Stimulated activated CD8-positive, alpha-beta memory T cell treated with anti-CD3 and anti-CD28 coated beads, Interleukin-12 subunit alpha, Interleukin-12 subunit beta, amount 100 ng/mL, for 1 hour (primary cell): ENCODE results near the gene SARM1.
A peak's percentile ranks its signal among the peaks of the same experiment; 100 is the strongest.
"Not testable (repeated sequence)": the region's sequence is repeated elsewhere in the genome, so short reads cannot be mapped to it uniquely, and the experiment has no call there.

Experiments
- DNase-seq: peaks from one replicate; pipeline ENCODE4 v3.0.0-alpha.2; 2020; ENCODE audit warnings: low read depth

Gene SARM1

GRCh38 chr17:28371245-28372202 lies at the start of gene SARM1:
Gene SARM1 (plus strand): TSS chr17:28371694. CDS start chr17:28372033, 339 bp downstream.
- peak; percentile 62 for DNase-seq

DNA sequence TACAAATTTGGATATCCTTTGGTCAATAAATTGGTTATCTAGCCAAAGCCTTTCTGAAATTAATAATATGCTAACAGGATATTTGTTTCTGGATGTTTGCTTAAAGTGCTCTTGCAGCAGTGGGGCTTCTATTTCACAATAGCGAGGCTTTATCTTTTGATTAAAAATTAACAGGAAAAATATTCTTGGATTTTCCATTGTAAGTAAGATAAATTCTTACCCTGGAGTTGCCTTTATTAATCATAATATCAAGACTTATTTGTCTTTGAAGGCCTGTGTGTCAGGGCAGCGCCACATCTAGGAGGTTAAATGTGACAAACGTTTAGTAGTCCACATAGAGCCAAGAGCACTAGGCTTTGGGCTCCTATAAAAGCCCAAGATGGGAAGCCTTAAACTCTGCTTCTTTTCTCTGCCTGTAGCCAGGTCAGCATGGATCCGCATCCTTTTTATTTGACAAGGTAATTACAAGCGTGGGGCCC lies 47.2 kb upstream of the SARM1 start:
- no peak for DNase-seq

- DNase-seq: no peak
These were observed 46.7 kb upstream of the SARM1 start for GRCh38 chr17:28324781-28325180.

DNA sequence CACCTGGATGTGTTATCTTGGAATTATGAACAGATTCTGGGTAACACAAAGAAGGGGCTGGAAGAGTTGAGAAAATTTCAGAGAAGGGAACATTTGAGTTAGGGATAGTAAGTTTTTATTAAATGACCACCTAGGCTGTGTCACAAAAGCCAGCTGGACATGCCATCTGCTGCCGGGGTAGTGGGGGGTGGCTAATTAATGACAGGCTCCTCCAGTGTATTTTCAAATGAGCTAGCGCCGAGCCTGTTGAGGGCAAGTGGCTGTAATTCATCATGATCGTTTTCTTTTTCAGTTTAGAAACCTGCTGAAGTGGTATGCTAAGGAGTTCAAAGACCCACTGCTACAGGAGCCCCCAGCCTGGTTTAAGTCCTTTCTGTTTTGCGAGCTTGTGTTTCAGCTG lies 46.3 kb upstream of the SARM1 start:
- DNase-seq: no peak

DNA sequence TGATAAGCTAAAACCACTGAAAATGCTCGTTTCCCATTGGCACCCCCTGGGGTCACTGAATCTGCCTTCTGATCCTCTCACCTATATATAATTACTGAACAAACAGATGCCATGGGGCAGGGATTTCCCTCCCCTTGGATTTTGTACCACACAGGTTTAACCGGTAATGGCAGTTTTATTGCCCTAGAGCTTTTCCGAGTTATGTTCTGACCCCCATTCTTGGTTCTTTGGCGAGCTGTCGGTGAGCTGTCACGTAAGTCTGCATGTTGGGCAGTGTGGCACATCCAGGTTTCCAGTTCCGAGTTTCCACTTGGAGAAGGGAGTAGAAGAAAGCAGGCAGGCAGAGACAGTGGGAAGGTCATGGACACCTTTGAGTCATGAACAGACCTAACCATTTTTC lies 45.4 kb upstream of the SARM1 start:
- no peak for DNase-seq

GRCh38 chr17:28327031-28327607 lies 44.4 kb upstream of the SARM1 start:
- no peak for DNase-seq

DNA sequence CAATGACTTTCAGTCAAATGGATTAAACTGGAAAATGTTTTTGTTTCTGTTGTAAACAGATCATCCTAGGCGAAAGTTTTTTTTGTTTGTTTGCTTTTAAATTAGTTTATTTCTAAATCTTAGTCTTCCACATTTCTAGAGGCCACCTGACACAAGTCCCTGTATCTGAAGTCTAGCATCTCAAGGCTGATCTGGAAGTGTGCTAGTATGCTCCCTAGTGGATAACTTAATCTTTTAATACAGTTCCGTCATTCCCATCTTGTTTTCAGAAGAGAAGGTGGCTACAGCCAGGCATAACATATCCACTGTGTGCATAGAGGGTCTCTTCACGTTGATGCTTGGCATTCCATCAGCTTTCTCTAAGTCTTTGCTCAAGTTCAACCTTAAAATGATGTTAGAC lies 43.8 kb upstream of the SARM1 start:
- no peak for DNase-seq

- no peak for DNase-seq
These were observed 43.2 kb upstream of the SARM1 start for GRCh38 chr17:28328325-28328724.

- DNase-seq: no peak
These were observed 40.8 kb upstream of the SARM1 start for GRCh38 chr17:28330671-28331070.

DNA sequence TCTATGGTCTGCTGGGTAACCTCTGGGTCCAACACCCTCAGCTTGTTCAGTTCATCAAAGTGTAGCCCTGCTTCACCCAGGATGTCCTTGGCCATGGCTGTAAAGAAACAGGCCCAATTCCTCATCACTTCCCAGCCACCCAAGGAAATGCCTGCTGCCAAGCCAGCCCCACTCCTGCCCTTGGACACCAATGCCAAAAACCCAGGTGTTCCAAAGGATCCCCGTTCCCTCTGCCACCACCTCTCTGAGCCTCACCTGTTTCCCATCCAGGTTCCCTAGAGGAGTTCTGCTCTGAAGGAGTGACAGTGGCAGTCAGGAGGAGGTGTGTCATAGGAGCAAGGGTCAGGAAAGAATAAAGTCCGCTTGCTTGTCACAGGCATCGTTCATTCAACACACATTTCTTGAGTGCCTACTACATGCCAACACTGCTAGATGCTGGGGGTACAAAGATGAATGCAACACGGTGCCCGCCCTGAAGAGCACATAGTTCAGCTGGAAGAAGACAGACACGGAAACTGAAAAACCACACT lies 39.5 kb upstream of the SARM1 start:
- no peak for DNase-seq

- DNase-seq: no peak
These were observed 38.3 kb upstream of the SARM1 start for GRCh38 chr17:28333083-28333746.

GRCh38 chr17:28334171-28334570 lies 37.3 kb upstream of the SARM1 start:
- no peak for DNase-seq

- DNase-seq: no peak
These were observed 36.8 kb upstream of the SARM1 start for GRCh38 chr17:28334666-28335200.

- DNase-seq: peak; percentile 96
These were observed 36.1 kb upstream of the SARM1 start, which contains the start of the genes IFT20 and TNFAIP1 for GRCh38 chr17:28335201-28335958. Gene IFT20 (minus strand): TSS chr17:28335472. CDS start chr17:28331985, 3,487 bp downstream. Gene TNFAIP1 (plus strand): TSS chr17:28335761. CDS start chr17:28339522, 3,761 bp downstream.

DNA sequence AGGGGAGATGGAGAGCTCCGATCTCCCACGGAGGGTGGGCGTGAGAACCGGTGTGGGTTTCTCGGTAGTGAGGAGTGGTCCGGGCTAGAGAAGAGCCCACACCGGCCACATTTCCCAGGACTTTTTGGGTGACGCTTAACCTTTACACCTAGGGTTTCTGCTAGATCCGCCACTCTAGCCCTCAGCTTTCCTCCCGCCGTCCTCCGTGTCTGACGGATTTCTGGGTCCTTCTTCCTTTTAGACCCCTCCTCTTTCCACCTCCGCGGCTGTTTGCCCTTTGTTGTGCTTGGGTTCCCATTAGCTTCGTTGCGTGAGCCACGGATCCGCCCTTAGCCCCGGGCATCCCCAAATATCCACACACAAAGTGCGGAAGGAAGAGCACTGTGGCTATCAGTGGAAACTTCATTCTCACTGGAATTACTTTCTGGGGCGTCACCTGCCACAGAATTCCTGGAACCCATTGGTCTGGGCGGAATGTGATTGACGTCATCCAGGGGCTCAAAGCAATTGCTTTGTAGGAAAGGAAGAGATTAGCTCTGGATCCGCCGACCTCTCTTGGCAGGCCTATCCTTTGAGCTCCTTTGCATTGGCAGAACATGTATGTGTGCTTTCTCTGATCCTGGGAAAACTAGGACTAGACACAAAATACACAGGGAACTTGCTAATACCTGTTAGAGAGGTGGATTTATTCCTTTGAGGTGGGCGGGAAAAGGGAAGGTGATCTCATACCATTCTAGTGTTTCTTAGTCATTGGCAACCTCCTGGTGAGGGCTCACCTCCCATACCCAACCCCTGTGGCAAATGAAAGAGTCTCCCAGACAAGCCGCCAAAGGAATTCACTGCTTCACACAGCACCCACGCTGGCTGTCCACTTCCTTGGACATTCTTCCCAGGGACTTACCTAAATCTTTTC lies 35.3 kb upstream of the SARM1 start:
- no peak for DNase-seq

DNA sequence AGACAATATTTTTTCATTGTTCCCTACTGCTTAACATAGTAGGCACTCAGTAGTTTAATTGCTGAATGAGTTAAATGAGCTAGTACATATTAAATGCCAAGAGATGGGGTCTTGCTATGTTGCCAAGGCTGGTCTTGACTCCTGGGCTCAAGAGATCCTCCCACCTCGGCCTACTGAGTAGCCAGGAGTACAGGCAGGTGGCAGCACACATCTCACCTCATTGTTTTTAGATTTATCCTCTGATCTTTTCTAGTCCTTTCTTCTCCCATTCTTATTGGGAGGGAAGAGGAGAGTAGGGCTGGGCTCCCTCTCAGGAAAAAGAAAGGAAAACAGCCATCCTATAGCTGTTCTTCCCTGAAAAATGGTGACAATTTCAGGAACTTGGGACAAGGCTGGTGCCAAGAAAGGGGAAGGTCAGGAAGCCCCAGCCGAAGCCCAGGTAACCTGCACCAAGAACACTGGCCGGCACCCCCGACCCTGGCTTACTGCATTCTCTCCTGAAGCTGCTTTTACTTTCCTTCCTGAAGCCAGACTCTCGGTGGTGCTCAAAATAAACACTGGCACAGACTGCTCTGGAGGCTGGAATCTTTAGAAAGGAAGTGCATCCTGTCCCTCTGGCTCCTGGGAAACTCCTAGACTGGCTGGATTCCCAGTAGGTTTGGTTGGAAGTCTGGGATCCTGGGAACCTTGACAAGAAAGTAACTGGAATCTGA lies 33.3 kb upstream of the SARM1 start:
- DNase-seq: no peak

DNA sequence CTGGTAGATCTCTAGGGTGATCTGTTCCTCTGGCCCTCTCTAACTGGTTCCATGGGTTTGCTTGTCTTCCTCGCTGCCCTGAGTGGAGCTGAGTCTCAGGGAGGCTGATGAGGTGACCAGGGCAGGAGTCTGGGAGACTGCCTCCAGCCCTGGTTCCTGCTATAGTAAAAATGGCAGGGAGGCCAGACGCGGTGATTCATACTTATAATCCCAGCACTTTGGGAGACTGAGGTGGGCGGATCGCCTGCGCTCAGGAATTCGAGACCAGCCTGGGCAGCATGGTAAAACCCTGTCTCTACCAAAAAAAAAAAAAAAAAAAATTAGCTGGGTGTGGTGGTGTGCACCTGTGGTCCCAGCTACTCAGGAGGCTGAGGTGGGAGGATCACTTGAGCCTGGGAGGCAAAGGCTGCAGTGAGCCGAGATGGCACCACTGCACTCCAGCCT lies 32.7 kb upstream of the SARM1 start:
- DNase-seq: not testable (repeated sequence)

DNA sequence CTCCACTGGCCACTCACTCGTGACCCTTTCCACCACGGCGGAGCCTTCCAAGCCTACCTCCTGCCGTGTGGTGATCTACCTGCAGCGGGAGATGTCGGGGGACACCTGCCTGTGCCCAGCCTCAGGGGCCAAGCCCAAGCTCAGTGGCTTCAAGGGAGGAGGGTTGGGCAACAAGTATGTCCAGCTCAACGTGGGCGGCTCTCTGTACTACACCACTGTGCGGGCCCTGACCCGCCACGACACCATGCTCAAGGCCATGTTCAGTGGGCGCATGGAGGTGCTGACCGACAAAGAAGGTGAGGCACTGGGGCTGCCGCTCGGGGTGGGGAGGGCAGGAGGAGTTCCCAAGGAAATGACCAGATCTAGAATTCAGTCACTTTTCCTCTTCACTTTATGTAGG lies 32.1 kb upstream of the SARM1 start:
- no peak for DNase-seq

DNA sequence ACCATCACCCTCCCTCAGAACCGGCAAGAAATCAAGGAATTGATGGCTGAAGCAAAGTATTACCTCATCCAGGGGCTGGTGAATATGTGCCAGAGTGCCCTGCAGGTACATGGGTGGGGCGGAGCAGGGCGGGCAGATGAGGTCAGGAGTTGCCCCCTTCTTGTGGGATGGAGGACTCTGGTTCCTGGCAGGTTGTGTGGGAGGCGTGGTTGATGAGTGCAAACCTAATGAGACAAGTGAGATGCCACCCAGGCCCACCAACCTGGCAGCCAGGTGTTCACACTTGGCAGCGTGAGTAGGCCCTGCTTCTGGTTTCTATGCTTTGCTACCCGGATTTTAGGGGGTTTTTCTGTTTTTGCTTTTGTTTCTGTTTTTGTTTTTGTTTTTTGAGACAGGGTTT lies 31.1 kb upstream of the SARM1 start:
- DNase-seq: no peak
